Effector memory CD4-positive, alpha-beta T cell (primary cell): ENCODE results near the gene RGS6.

ENCODE experiments used
- DNase-seq, 3 donors: peaks; one replicate each; pipeline ENCODE4 v3.0.0-alpha.2; 2020
- H3K27ac ChIP-seq: 2 replicates; pipeline ENCODE4 v1.7.0; 2013; ENCODE audit warnings: mild to moderate bottlenecking, low read length, moderate library complexity; ENCODE audit not compliant: insufficient read depth, poor library complexity, severe bottlenecking
- H3K27me3 ChIP-seq: replicated peaks from 2 replicates; pipeline ENCODE4 v1.7.0; 2013; ENCODE audit warnings: mild to moderate bottlenecking, low read length; ENCODE audit not compliant: insufficient read depth, control insufficient read depth, poor library complexity, severe bottlenecking
- H3K36me3 ChIP-seq: 2 replicates; pipeline ENCODE4 v1.7.0; 2013; ENCODE audit warnings: mild to moderate bottlenecking, low read length, moderate library complexity; ENCODE audit not compliant: control insufficient read depth, insufficient read depth
- H3K4me1 ChIP-seq: 2 replicates; pipeline ENCODE4 v1.7.0; 2013; ENCODE audit warnings: low read length, mild to moderate bottlenecking; ENCODE audit not compliant: control insufficient read depth, insufficient read depth, poor library complexity, severe bottlenecking
- H3K4me3 ChIP-seq: 2 replicates; pipeline ENCODE4 v1.7.0; 2013; ENCODE audit warnings: low read length, low read depth, mild to moderate bottlenecking; ENCODE audit not compliant: insufficient read depth, poor library complexity, severe bottlenecking
- H3K9me3 ChIP-seq: 2 replicates; pipeline ENCODE4 v1.7.0; 2013; ENCODE audit warnings: mild to moderate bottlenecking, low read length, moderate library complexity; ENCODE audit not compliant: control insufficient read depth

Gene RGS6

DNA sequence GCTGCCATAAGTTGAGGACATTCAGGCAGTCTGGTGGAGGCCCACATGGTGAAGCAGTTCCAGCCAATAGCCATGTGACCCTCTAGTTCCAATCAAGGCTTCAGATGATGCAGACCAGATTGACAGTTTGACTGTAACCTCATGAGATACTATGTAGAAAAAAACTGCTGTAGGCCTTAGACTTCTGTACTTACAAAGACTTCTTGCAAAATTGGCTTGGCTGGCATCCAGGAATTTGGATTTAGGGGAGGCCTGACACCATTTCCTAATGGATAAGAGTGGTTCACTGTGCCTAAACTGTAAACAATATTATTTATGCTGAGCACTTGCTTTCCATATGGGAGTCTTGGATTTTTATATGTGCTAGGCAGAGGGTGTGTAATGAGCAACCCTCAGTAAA is 76.4 kb downstream of the RGS6 start:
- no peak overlapping the region for H3K27ac ChIP-seq
- no peak overlapping the region for H3K4me3 ChIP-seq
- H3K36me3 ChIP-seq: no peaks in the 10 kb centered on the region
- H3K9me3 ChIP-seq: no peaks in the 10 kb centered on the region
- no peaks in the 10 kb centered on the region for H3K27me3 ChIP-seq
- H3K4me1 ChIP-seq: no peaks in the 10 kb centered on the region
- DNase-seq: no peak

DNA sequence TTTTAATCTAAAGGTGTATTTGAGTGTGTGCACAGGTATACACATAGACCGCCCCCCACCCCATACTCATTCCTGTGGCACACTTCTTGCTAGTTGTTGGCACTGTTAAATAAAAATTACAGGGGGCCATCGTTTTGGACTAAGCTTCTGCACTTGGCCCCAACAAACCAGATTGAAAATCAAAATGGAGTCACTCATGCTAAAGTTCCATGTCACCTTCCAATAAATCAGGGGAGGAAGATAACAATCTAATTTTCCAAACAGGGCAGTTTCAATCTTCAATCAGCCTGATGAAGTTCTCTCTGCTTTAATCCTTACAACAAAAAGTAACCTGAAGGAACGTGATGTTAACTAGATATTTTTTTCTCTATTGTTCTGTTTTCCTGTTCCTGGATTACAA is 78.2 kb downstream of the RGS6 start:
- Histone ChIP-seq H3K27ac (no peak overlapping the region), H3K36me3 (no peaks in the 10 kb centered on the region), H3K9me3 (no peaks in the 10 kb centered on the region), H3K4me3 (no peak overlapping the region), H3K27me3 (no peaks in the 10 kb centered on the region), H3K4me1 (no peaks in the 10 kb centered on the region)
- no peak for DNase-seq

DNA sequence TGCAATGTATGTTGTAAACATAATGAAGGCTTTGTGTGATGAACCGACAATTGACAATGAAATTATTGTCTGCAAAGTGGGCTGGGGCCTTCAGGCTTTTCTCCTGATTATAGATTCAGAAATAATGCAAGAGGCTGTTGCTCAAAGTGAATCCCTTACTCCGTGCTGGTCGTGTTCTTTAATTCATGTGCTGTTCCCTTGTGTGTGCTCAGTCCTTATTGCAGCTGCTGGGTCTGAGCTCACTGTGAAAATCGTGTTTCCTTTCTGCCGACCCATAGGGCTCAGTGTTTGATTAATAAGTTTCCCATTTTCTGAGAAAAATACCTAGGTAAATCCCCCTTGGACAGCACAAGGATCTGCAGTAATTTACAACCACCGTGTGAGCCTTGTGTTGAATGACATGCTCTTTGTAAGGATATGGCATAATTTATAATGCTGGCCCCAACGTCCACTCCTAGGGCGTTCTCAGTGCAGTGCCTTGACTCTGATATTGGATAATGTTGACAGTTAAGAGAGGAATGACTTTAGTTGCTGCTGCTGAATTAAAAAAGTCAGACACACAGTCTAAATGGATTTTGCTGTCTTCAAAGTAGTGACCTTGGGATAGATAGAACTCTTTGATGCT is 81.6 kb downstream of the RGS6 start:
- no peaks in the 10 kb centered on the region for H3K4me1 ChIP-seq
- no peak for DNase-seq
- H3K27ac ChIP-seq: no peak overlapping the region
- no peak overlapping the region for H3K4me3 ChIP-seq
- H3K9me3 ChIP-seq: no peaks in the 10 kb centered on the region
- H3K36me3 ChIP-seq: no peaks in the 10 kb centered on the region
- no peaks in the 10 kb centered on the region for H3K27me3 ChIP-seq

DNA sequence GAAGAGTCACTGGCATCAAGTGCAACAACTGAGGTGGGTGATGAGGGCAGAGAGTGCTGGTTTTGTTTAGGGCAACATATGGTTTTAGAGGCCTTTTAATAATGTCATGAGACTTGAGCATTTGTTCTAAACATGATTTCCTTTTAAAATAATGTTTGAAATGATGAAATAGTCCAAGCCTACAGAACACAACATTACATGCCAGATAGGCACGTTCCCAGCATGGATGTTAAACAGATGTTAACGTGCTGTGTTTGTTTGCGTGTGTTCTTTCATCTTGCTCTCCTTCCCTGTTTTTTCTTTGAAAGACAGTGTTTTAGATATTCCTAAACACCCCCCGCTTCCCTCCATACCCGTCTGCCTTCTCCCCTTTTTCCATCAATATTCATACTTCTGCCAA is 82.3 kb downstream of the RGS6 start:
- H3K27ac ChIP-seq: no peak overlapping the region
- DNase-seq: no peak

DNA sequence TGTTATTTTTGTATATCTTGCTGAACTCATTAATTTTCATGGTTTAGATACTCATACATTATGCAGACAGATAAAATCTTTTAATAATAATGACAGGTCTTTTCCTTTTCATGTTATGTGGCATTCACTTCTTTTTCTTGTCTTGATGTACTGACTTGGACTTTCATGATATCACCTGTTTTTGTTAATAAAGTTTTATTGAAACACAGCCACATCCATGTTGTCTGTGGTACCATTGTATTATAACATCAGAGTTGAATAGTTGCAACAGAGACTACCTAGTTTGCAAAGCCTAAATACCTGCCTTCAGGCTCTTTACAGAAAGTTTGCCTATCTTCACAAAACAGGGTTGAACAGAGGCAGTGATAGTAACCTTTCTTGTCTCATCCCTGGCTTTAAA is 85.1 kb downstream of the RGS6 start:
- H3K27ac ChIP-seq: no peak overlapping the region
- H3K9me3 ChIP-seq: no peaks in the 10 kb centered on the region
- no peaks in the 10 kb centered on the region for H3K27me3 ChIP-seq
- H3K36me3 ChIP-seq: no peaks in the 10 kb centered on the region
- no peaks in the 10 kb centered on the region for H3K4me1 ChIP-seq
- no peak overlapping the region for H3K4me3 ChIP-seq
- DNase-seq: no peak

More for the DNA sequence above, 82.3 kb downstream of the RGS6 start:
- no peaks in the 10 kb centered on the region for H3K36me3 ChIP-seq
- H3K4me3 ChIP-seq: no peak overlapping the region
- H3K27me3 ChIP-seq: no peaks in the 10 kb centered on the region
- H3K4me1 ChIP-seq: no peaks in the 10 kb centered on the region
- H3K9me3 ChIP-seq: no peaks in the 10 kb centered on the region

DNA sequence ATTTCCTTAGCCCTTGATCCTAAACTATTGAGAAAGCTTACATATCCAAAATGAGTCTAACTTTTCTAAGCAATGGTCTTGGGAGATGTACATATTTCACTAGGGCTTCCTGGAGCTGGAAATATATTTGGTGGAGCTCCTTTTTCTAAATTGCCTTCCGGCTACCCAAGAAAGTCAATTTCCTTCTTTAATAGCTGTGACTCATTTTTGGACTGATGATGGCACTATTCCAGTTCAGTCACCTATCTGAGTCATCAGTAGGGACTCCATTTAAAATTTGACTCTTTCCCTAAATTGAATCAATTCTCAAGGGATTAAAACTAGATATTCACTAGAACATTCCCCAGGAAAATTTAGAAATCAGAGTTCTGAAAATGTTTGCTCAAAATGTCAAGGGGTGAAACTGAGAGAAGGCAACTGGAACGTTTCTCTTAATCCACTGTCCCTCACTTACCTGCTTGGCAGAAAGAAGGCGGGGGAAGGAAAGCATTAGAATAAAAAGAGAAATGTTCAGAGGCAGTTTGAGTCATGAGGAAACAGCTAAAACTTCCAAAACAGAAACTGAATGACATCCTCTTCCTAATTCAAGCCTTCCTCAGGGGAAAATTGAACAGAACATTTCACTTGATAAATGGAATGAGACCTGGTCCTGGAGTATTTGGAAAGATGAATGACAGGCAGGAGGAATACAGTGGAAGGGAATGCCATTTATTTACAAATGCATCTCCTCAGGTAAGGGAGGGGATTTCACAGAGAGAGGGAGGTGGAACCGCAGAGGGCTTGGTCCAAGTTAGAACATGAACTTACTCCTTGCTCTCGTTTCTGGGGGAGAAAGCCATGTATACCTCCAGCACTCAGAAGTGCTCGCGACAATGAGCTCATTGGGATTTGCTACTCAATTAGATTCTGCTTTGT is 91.2 kb downstream of the RGS6 start:
- H3K27ac ChIP-seq: no peak overlapping the region
- no peak for DNase-seq
- no peaks in the 10 kb centered on the region for H3K36me3 ChIP-seq
- H3K9me3 ChIP-seq: no peaks in the 10 kb centered on the region
- H3K4me3 ChIP-seq: no peak overlapping the region
- H3K4me1 ChIP-seq: no peaks in the 10 kb centered on the region
- no peaks in the 10 kb centered on the region for H3K27me3 ChIP-seq

DNA sequence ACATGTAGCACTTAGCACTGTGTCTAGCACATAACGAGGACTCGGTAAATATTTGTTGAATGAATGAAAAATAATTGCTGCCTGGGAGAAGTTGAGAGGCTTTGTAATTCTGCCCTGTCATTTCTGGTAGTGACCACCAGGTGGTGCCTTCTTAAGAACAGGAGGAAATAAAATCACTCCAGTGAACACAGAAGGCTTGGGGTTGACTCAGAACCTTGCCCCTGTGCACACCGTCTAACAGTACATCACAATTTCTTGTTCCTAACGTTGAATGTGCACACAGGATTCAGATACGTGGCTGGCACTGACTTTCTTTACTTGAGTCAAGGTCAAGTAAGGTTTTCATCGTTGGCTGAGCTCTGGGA is 91.8 kb downstream of the RGS6 start:
- Histone ChIP-seq H3K4me1 (no peaks in the 10 kb centered on the region), H3K36me3 (no peaks in the 10 kb centered on the region), H3K27me3 (no peaks in the 10 kb centered on the region), H3K27ac (no peak overlapping the region), H3K4me3 (no peak overlapping the region), H3K9me3 (no peaks in the 10 kb centered on the region)
- peak in 1 of 3 donors; percentile 5 for DNase-seq

DNA sequence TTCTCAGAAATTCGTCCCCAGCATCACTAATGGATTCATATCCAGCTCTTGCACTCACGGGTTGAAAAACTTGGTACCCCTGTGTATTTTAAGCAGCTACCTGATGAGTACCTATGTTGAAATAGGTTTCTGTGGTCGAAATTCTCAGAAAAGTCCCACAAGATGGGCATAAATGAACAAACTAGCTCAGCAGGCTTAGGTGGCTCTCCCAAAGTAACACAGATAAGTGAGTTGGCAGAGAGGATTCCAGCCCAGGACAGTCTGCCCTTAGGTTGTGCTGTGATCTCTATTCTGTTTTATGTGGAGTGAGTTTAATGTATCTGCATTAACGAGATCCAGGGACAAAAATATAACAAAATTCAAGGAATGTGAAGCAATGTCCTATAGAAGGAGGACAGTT is 92.3 kb downstream of the RGS6 start:
- Histone ChIP-seq H3K4me3 (no peak overlapping the region), H3K27me3 (no peaks in the 10 kb centered on the region), H3K27ac (no peak overlapping the region), H3K9me3 (no peaks in the 10 kb centered on the region), H3K4me1 (no peaks in the 10 kb centered on the region), H3K36me3 (no peaks in the 10 kb centered on the region)
- DNase-seq: no peak

DNA sequence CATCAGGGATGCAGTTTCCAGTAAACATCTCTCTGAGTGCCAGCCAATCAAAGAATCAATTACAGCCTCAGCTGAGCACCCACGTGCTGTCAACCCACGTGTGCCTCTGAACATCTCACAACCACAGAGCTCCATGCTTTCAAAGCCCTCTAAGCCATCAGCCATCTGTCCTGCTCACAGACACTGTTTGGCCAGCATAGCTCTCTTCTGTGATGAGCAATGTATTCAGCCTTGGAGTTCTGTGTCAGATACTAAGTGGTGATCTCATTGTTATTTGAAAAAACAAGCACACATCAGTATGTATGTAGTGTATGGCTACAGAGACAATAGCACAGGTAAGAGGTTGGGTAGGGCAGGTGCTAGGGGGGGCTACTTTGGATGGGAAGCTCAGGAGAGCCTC is 94.3 kb downstream of the RGS6 start:
- Histone ChIP-seq H3K36me3 (no peaks in the 10 kb centered on the region), H3K4me1 (no peaks in the 10 kb centered on the region), H3K27me3 (no peaks in the 10 kb centered on the region), H3K4me3 (no peak overlapping the region), H3K27ac (no peak overlapping the region), H3K9me3 (no peaks in the 10 kb centered on the region)
- no peak for DNase-seq

DNA sequence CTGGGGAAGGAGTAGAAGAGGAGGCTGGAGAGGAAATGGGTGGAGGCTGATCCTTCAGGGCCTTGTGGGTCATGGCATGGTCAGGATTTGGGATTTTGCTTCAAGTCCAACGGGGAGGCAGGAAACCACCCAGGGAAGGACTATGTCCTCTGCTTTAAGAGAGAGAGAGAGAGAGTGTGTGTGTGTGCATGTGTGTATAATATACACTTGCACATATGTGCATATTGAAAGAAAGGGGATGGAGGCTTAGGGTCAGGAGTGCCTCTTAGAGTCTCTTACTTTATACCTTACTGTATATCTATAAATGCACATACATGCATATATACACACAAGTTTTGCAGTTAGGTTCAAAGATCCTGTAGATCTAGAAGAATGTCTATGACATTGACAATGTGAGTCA is 94.8 kb downstream of the RGS6 start:
- no peaks in the 10 kb centered on the region for H3K9me3 ChIP-seq
- DNase-seq: no peak
- no peaks in the 10 kb centered on the region for H3K36me3 ChIP-seq
- H3K27ac ChIP-seq: no peak overlapping the region
- no peaks in the 10 kb centered on the region for H3K4me1 ChIP-seq
- no peaks in the 10 kb centered on the region for H3K27me3 ChIP-seq
- no peak overlapping the region for H3K4me3 ChIP-seq
